Lower leg skin (tissue), 4 donors: ENCODE data around the gene DHRS1. TPM values are rescaled to one million over a fixed set of nuclear protein-coding genes. Genes with fewer than 3 reads are reported as not detected.

Experiments
- DNase-seq, 2 donors: peaks; one replicate each; pipeline ENCODE4 v3.0.0-alpha.2; 2019; ENCODE audit warnings: low spot score in 2 of 2
- H3K4me3 ChIP-seq: fragments of 200-600 bp; sonication (generic); 2 replicates; pipeline ENCODE4 v1.5.1; 2017; ENCODE audit warnings: mild to moderate bottlenecking, low read depth; ENCODE audit not compliant: poor library complexity, severe bottlenecking
- POLR2A ChIP-seq, 2 donors: fragments of 450-650 bp; IDR thresholded peaks; one replicate each; pipeline ENCODE4 v1.6.1; 2016 to 2017; ENCODE audit warnings: antibody characterized with exemption in 2 of 2, mild to moderate bottlenecking in 1 of 2, moderate library complexity in 1 of 2
- WGBS, 2 donors: methylation state at CpG; one replicate each; pipeline ENCODE4 v1.1.5; 2018; 5-methylcytosine and 5-hydroxymethylcytosine counted together
- intact Hi-C: fragments of 100-400 bp; cut with DNase I; formaldehyde crosslinking; loops from one replicate; pipeline ENCODE4 v1.15.0; 2023; ENCODE audit warnings: low total_unique reads
- total RNA-seq, 4 donors: library from RNA; depleted of rRNA; stranded (reverse); fragments of >200 nt; gene quantifications; one replicate each; pipeline ENCODE4 v1.1.0, GENCODE V29; 2016
- TF ChIP-seq, protein P1 (sequence below), 3 donors: fragments of 450-650 bp; IDR thresholded peaks; one replicate each; pipeline ENCODE4 v1.5.1; 2016; ENCODE audit warnings: antibody characterized with exemption in 3 of 3, mild to moderate bottlenecking in 3 of 3, moderate library complexity in 2 of 3

Gene DHRS1
- total RNA-seq, 4 donors from 2014 or later, result 55.0 to 112 (median 90.6) TPM

DNA sequence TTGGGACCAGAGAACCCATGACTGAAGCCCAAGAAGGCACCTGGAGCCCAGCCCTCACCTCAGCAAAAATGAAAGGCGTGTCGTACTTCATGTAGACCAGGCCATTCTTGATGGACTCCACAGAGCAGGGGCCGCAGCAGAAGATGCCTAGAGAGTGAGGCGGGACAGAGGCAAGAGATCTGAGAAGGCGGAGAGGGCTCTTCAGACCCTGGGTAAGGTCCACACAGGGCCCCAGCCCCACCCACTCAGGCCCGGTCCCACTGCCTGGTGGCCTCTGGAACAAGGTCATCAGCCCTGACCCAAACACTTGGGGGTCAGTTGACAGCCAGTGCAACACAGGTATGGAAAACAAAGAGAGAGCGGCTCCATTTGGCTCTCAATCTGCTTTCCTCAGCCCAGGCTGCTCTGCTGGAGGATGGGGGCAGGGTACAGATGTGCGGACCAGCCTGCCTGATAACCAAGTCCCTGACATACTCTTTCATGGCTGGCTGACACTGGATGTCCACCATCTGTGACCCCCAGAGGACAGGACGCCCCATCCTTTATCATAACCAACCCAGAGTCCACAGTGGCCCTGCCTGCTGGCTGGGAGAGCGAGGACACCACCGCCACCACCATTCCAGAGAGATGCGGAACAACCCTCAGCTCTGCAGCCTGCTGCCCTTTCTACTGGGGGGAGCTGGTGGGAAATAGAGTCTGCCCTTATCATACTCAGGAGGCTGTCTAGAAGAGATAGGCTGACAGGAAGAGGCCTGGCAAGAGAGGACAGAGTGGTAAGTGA lies 43.5 kb downstream of the DHRS1 start:
- intact Hi-C loops, result no loop called here
- peak in 1 of 2 donors; percentile 53 for DNase-seq
- WGBS, 2 donors, result 92% methylated on average over 12 of the region's 12 CpGs
- TF ChIP-seq, protein P1, sequence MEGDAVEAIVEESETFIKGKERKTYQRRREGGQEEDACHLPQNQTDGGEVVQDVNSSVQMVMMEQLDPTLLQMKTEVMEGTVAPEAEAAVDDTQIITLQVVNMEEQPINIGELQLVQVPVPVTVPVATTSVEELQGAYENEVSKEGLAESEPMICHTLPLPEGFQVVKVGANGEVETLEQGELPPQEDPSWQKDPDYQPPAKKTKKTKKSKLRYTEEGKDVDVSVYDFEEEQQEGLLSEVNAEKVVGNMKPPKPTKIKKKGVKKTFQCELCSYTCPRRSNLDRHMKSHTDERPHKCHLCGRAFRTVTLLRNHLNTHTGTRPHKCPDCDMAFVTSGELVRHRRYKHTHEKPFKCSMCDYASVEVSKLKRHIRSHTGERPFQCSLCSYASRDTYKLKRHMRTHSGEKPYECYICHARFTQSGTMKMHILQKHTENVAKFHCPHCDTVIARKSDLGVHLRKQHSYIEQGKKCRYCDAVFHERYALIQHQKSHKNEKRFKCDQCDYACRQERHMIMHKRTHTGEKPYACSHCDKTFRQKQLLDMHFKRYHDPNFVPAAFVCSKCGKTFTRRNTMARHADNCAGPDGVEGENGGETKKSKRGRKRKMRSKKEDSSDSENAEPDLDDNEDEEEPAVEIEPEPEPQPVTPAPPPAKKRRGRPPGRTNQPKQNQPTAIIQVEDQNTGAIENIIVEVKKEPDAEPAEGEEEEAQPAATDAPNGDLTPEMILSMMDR (IDR thresholded peaks at IDR 0.05), result no peak
- no peak for TF ChIP-seq POLR2A (IDR thresholded peaks at IDR 0.05)
- H3K4me3 ChIP-seq, result no peak overlapping the region

DNA sequence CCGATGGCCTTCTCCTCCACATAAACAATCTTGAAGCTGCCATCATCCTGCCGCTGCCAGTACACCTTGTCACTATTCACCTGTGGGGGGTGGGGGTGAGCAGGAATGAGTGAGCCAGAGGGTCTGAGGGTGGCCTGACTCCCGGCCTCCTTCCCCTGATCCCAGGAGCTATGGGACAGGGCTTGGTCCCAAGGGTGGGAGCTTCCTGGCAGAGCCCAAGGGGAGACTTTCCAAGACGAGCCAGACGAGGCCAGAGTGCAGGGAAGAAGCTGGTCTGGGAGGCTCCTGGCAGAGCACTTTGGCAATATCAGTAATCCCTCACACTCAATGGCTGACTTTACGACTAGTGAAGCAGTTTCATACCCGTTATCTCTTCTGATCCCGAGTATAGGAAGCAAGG lies 44.1 kb downstream of the DHRS1 start:
- no peak for DNase-seq
- H3K4me3 ChIP-seq, result no peak overlapping the region
- TF ChIP-seq POLR2A (IDR thresholded peaks at IDR 0.05), result no peak
- TF ChIP-seq, protein P1 (IDR thresholded peaks at IDR 0.05), result no peak
- intact Hi-C loops, result no loop called here
- 90 to 92% methylated on average over 8 of the region's 8 CpGs for WGBS, 2 donors

DNA sequence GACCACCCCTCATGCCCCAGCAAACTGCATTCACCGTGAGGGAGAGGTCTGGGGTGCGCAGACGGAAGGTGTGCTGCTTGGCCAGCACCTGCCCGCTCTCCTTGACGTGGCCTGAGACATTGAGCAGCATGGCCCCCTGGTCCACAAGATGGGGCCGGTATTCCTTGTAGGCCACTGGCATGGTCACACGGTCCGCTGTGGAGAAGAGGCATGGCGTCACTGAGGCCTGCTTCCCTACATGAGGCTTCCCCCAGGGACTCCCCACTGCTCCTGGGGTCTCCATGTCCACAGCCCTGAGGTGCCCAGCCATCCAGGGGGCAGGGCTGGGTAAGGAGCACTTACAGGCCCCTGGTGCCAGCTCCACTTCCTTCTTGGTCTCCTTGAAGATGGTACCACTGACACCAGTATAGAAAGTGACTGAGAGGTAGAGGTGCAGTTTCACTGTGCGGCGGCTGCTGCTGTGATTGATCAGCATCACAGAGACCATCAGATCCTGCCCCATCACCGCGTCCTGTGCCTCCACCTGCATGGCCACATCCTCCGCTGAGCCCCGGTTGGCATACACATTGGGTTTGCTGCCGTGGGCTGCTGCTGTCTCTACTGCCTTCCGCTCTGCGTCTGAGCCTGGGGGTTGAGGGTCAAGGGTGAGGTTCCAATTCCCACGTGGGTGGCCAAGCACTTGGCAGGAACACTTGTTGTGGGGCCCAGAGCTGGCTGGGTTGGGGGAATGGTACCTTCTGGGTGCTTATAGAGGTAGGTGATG lies 44.8 kb downstream of the DHRS1 start:
- TF ChIP-seq, protein P1 (IDR thresholded peaks at IDR 0.05), result no peak
- no peak for TF ChIP-seq POLR2A (IDR thresholded peaks at IDR 0.05)
- intact Hi-C loops, result no loop called here
- no peak overlapping the region for H3K4me3 ChIP-seq
- DNase-seq, result peak in 1 of 2 donors; percentile 74
- WGBS, 2 donors, result 91 to 97% methylated on average over 13 to 19 of the region's 19 CpGs

DNA sequence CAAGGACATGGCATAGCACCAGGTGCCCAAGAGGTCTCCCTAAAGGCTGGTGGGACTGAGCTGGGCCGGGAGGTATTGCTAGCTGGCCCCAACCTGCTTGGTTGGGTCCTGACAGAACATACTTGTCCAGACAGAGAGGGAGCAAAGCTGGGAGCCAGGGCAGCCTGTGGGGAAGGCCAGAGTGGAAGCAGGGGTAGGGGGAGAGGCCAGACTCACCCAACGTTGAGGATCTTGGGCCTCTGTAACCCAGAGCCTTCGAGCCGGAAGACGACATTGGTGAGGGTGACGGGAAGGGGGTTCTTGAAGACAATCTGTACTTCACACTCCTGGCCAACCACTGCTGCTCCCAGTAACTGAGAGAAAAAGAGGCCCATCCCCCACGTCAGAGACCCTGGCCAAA lies 45.6 kb downstream of the DHRS1 start:
- no peak overlapping the region for H3K4me3 ChIP-seq
- DNase-seq, result peak in 1 of 2 donors; percentile 50
- TF ChIP-seq, protein P1 (IDR thresholded peaks at IDR 0.05), result no peak
- no peak for TF ChIP-seq POLR2A (IDR thresholded peaks at IDR 0.05)
- 78 to 80% methylated on average over 7 of the region's 7 CpGs for WGBS, 2 donors
- intact Hi-C loops, result no loop called here

- WGBS, 2 donors, result 73 to 80% methylated on average over 11 of the region's 11 CpGs
- TF ChIP-seq, protein P1 (IDR thresholded peaks at IDR 0.05), result no peak
- no peak for TF ChIP-seq POLR2A (IDR thresholded peaks at IDR 0.05)
- DNase-seq, result peak in 1 of 2 donors; percentile 54
- no peak overlapping the region for H3K4me3 ChIP-seq
- intact Hi-C loops, result no loop called here
Measured at GRCh38 chr14:24252289-24253124, 47.1 kb downstream of the DHRS1 start.
